Uterus (tissue), 4 donors: ENCODE data around the gene SACM1L. TPM values are rescaled to one million over a fixed set of nuclear protein-coding genes. Genes with fewer than 3 reads are reported as not detected.
A peak's percentile ranks its signal among the peaks of the same experiment; 100 is the strongest.

Experiments used
- DNase-seq, 2 donors: peaks; one replicate each; pipeline ENCODE4 v3.0.0-alpha.2; 2019 to 2020
- H3K27ac ChIP-seq, 2 donors: fragments of 200-600 bp; sonication (generic); 1 replicate in 1 of 2; 2 replicates in 1 of 2; pipeline ENCODE4 v1.5.1; 2016 to 2018
- H3K27me3 ChIP-seq, 2 donors: fragments of 200-600 bp; sonication (generic); one replicate each; pipeline ENCODE4 v1.5.1; 2018 to 2019; ENCODE audit warnings: control low read depth in 1 of 2
- H3K36me3 ChIP-seq, 2 donors: fragments of 200-600 bp; sonication (generic); one replicate each; pipeline ENCODE4 v1.5.1; 2019; ENCODE audit warnings: control low read depth in 1 of 2
- H3K4me1 ChIP-seq, 2 donors: fragments of 200-600 bp; sonication (generic); one replicate each; pipeline ENCODE4 v1.5.1; 2018 to 2019; ENCODE audit warnings: control low read depth in 1 of 2
- H3K4me3 ChIP-seq, 2 donors: fragments of 200-600 bp; sonication (generic); 1 replicate in 1 of 2; 2 replicates in 1 of 2; pipeline ENCODE4 v1.5.1; 2018 to 2019; ENCODE audit warnings: mild to moderate bottlenecking in 1 of 2
- H3K9me3 ChIP-seq, 2 donors: fragments of 200-600 bp; sonication (generic); one replicate each; pipeline ENCODE4 v1.5.1; 2019; ENCODE audit warnings: control low read depth in 1 of 2
- CTCF ChIP-seq, 4 experiments: fragments of 200-600 bp in 2 of 4; fragments of 450-650 bp in 2 of 4; sonication (generic) in 2 of 4; IDR thresholded peaks; one replicate each; pipeline ENCODE4 v1.5.1; 2016 to 2019; ENCODE audit warnings: antibody characterized with exemption in 4 of 4, mild to moderate bottlenecking in 2 of 4, moderate library complexity in 1 of 4
- POLR2A ChIP-seq, 2 donors: fragments of 450-650 bp; IDR thresholded peaks; one replicate each; pipeline ENCODE4 v1.6.1; 2016; ENCODE audit warnings: antibody characterized with exemption in 2 of 2, mild to moderate bottlenecking in 1 of 2, moderate library complexity in 1 of 2
- intact Hi-C: fragments of 100-400 bp; cut with DNase I; formaldehyde crosslinking; loops from one replicate; pipeline ENCODE4 v1.15.1; 2023; ENCODE audit warnings: low total_unique reads
- total RNA-seq, 4 donors: library from RNA; depleted of rRNA in 3 of 4; stranded (reverse); fragments of >200 nt in 3 of 4; gene quantifications; one replicate each; pipeline versions ENCODE4 v1.1.0 to v1.2.4, GENCODE V29; 2014 to 2023
- donor health status: DM: yes; HTN: yes; CAD: no.

The SACM1L gene
- total RNA-seq, 4 donors from 2014 or later, result 24.3 to 83.0 (median 68.7) TPM

- Histone ChIP-seq H3K4me3 (no peak overlapping the region), H3K27ac (peak overlapping the region; percentile 25 to 32), H3K36me3 (no peaks in the 10 kb centered on the region), H3K9me3 (no peaks in the 10 kb centered on the region), H3K27me3 (no peaks in the 10 kb centered on the region), H3K4me1 (peaks cover 0 to 5% of the 10 kb centered on the region in 2 donors)
- TF ChIP-seq CTCF (IDR thresholded peaks at IDR 0.05) (no peak), POLR2A (IDR thresholded peaks at IDR 0.05) (no peak)
- intact Hi-C loops, result no loop called here
- no peak for DNase-seq
These were observed 36.0 kb upstream of the SACM1L start for GRCh38 chr3:45653205-45653604.

- intact Hi-C loops, result no loop called here
- peak overlapping the region; percentile 21 to 31 for H3K27ac ChIP-seq
- no peaks in the 10 kb centered on the region for H3K27me3 ChIP-seq
- H3K4me3 ChIP-seq, result no peak overlapping the region
- H3K9me3 ChIP-seq, result no peaks in the 10 kb centered on the region
- TF ChIP-seq POLR2A (IDR thresholded peaks at IDR 0.05) (no peak), CTCF (IDR thresholded peaks at IDR 0.05) (no peak)
- peaks cover 0 to 5% of the 10 kb centered on the region in 2 donors for H3K4me1 ChIP-seq
- H3K36me3 ChIP-seq, result no peaks in the 10 kb centered on the region
- no peak for DNase-seq
These were observed 34.7 kb upstream of the SACM1L start for GRCh38 chr3:45654397-45654944.

- Histone ChIP-seq H3K27ac (no peak overlapping the region), H3K4me3 (no peak overlapping the region), H3K9me3 (no peaks in the 10 kb centered on the region), H3K36me3 (no peaks in the 10 kb centered on the region), H3K4me1 (peaks cover 0 to 5% of the 10 kb centered on the region in 2 donors), H3K27me3 (no peaks in the 10 kb centered on the region)
- intact Hi-C loops, result loop anchor here (2.0 to 5.0 kb wide), 3 partner anchors 63 to 619 kb away; no protein-coding TSS in a partner anchor
- no peak for TF ChIP-seq CTCF (IDR thresholded peaks at IDR 0.05)
- TF ChIP-seq POLR2A (IDR thresholded peaks at IDR 0.05), result no peak
- DNase-seq, result no peak
These were observed 33.3 kb upstream of the SACM1L start for GRCh38 chr3:45655906-45656305.

- intact Hi-C loops, result loop anchor here (2.0 to 5.0 kb wide), 3 partner anchors 64 to 619 kb away; no protein-coding TSS in a partner anchor
- Histone ChIP-seq H3K9me3 (no peaks in the 10 kb centered on the region), H3K36me3 (no peaks in the 10 kb centered on the region), H3K4me1 (peaks cover 0 to 5% of the 10 kb centered on the region in 2 donors), H3K27me3 (no peaks in the 10 kb centered on the region), H3K4me3 (no peak overlapping the region), H3K27ac (no peak overlapping the region)
- peak; percentile 86 to 93 for DNase-seq
- TF ChIP-seq CTCF (IDR thresholded peaks at IDR 0.05), result peak; percentile 92 to 96 (median 93)
- no peak for TF ChIP-seq POLR2A (IDR thresholded peaks at IDR 0.05)
These were observed 32.4 kb upstream of the SACM1L start for GRCh38 chr3:45656575-45657363.

GRCh38 chr3:45657853-45658252 is 31.3 kb upstream of the SACM1L start:
- peaks cover 0 to 5% of the 10 kb centered on the region in 2 donors for H3K4me1 ChIP-seq
- intact Hi-C loops, result loop anchor here (2.0 to 5.0 kb wide), 3 partner anchors 65 to 621 kb away; no protein-coding TSS in a partner anchor

More at GRCh38 chr3:45657853-45658252, 31.3 kb upstream of the SACM1L start:
- Histone ChIP-seq H3K27me3 (no peaks in the 10 kb centered on the region), H3K27ac (no peak overlapping the region), H3K4me3 (no peak overlapping the region), H3K36me3 (no peaks in the 10 kb centered on the region), H3K9me3 (no peaks in the 10 kb centered on the region)
- TF ChIP-seq CTCF (IDR thresholded peaks at IDR 0.05), result no peak
- no peak for TF ChIP-seq POLR2A (IDR thresholded peaks at IDR 0.05)
- DNase-seq, result no peak
